Endodermal cell (in vitro differentiated cells): ENCODE data around the gene NRL. TPM values are rescaled to one million over a fixed set of nuclear protein-coding genes. Genes with fewer than 3 reads are reported as not detected.

Source experiments
- DNase-seq: peaks from one replicate; pipeline ENCODE4 v3.0.0-alpha.2; 2017
- H3K27ac ChIP-seq: 2 replicates; pipeline ENCODE4 v1.5.1; 2013; ENCODE audit warnings: mild to moderate bottlenecking, low read depth, low read length, moderate library complexity
- H3K27me3 ChIP-seq: 2 replicates; pipeline ENCODE4 v1.6.1; 2013; ENCODE audit warnings: mild to moderate bottlenecking, low read length, moderate library complexity; ENCODE audit not compliant: insufficient read depth, control insufficient read depth, poor library complexity, severe bottlenecking
- H3K36me3 ChIP-seq: 2 replicates; pipeline ENCODE4 v1.7.0; 2013; ENCODE audit warnings: mild to moderate bottlenecking, low read length, moderate library complexity; ENCODE audit not compliant: control insufficient read depth, insufficient read depth
- H3K4me1 ChIP-seq: one replicate; pipeline ENCODE4 v1.7.0; 2013; ENCODE audit warnings: low read length; ENCODE audit not compliant: control insufficient read depth, insufficient read depth
- H3K4me3 ChIP-seq: 2 replicates; pipeline ENCODE4 v1.5.1; 2013; ENCODE audit warnings: mild to moderate bottlenecking, low read length, moderate library complexity
- H3K9ac ChIP-seq: 2 replicates; pipeline ENCODE4 v1.6.1; 2013; ENCODE audit warnings: mild to moderate bottlenecking, low read length, moderate library complexity; ENCODE audit not compliant: poor library complexity, severe bottlenecking; ENCODE audit errors: extremely low read depth
- H3K9me3 ChIP-seq: 2 replicates; pipeline ENCODE4 v1.6.1; 2013; ENCODE audit warnings: mild to moderate bottlenecking, low read length, moderate library complexity; ENCODE audit not compliant: control insufficient read depth
- H3K27ac Mint-ChIP-seq: 2 replicates; pipeline ENCODE4 v1.8.0; 2020; ENCODE audit warnings: mixed read lengths
- H3K27me3 Mint-ChIP-seq: 2 replicates; pipeline ENCODE4 v1.8.0; 2021; ENCODE audit warnings: mild to moderate bottlenecking, mixed read lengths; ENCODE audit not compliant: insufficient read depth
- H3K36me3 Mint-ChIP-seq: 2 replicates; pipeline ENCODE4 v1.8.0; 2020; ENCODE audit warnings: low read depth, mixed read lengths
- H3K4me1 Mint-ChIP-seq: 2 replicates; pipeline ENCODE4 v1.8.0; 2020; ENCODE audit warnings: mixed read lengths
- H3K4me3 Mint-ChIP-seq: 2 replicates; pipeline ENCODE4 v1.8.0; 2020; ENCODE audit warnings: mild to moderate bottlenecking, moderate library complexity, mixed read lengths
- H3K9me3 Mint-ChIP-seq: 2 replicates; pipeline ENCODE4 v1.8.0; 2020; ENCODE audit warnings: mild to moderate bottlenecking, mixed read lengths
- WGBS, 2 experiments: methylation state at CpG; one replicate each; pipeline versions ENCODE4 v1.1.5 to v1.1.7; 2013; ENCODE audit warnings: missing lambda C conversion rate in 2 of 2, mixed read lengths in 1 of 2; ENCODE audit not compliant: insufficient coverage in 1 of 2, insufficient read length in 1 of 2; 5-methylcytosine and 5-hydroxymethylcytosine counted together
- total RNA-seq, 2 donors: library from RNA; stranded (reverse); fragmentation: NEBNext Ultra II Directional in 1 of 2; extraction: Animal tissue kit (Norgen Biotek cat#: 25700) in 1 of 2; gene quantifications; 2 replicates in 1 of 2; 3 replicates in 1 of 2; pipeline ENCODE4 v1.2.1, GENCODE V29; 2021
- TF ChIP-seq, protein P1 (sequence below): fragments of 200-600 bp; sonication (generic); conservative IDR thresholded peaks from 2 replicates; pipeline ENCODE4 v1.5.0; 2021; ENCODE audit warnings: antibody characterized with exemption, mild to moderate bottlenecking

Gene NRL
- total RNA-seq, 2 donors from 2014 or later = 1.9 TPM

DNA sequence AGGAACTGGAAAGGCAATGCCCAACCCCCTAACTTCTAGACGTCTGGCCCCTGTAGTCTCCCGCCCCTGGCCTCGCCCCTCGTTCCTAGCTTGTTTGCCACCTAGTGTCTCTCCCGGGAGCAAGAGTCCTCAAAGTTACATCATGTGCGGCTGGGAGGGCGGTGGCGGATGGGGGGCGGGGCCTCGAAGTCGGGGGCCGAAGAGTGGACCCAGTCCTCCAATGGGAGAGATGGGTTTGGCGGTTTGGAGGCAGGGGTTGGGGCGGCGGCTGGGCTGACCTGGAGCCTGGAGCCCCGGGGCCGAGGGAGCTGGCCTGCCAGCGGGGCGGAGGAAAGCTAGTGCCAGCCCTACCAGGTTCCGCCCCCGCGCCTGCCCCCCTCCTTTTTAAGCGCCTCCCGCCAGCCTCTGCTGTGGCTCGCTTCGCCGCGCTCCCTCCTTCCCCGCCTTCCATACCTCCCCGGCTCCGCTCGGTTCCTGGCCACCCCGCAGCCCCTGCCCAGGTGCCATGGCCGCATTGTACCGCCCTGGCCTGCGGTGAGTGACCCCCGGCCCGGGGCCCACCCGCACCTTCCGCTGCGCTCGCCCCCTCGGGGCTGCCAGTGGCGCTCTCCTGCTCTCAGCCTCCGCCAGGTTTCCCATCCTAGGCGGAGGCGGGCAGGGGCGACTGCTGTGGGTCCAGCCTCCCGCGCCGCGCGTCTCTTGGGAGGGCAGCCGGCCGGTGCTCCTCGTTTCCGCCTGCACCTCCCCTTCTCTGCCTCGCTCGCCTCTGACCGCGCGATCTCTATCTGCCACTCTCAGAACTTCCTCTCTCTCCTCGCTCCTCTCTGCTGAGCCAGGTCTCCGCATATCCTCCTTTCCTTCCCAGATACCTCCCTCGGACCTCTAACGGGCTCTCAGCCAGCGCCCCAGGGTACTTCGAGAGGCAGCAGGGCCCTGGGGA lies 20.6 kb downstream of the NRL start, which contains the start of gene PCK2:
Gene PCK2, plus strand, starts transcription at position 411 of the 940 bp plus-strand sequence. Its CDS starts 95 bp downstream, at position 506.
- Histone ChIP-seq H3K4me1 (no peaks in the 10 kb centered on the region), H3K4me3 (peak within 1 kb of the TSS; percentile 87), H3K27ac (peak within 1 kb of the TSS; percentile 29), H3K36me3 (no peaks in the 10 kb centered on the region), H3K9me3 (no peaks in the 10 kb centered on the region), H3K9ac (peak within 1 kb of the TSS; percentile 78), H3K27me3 (no peaks in the 10 kb centered on the region)
- H3K27ac Mint-ChIP-seq = peak within 1 kb of the TSS; percentile 93
- peaks cover 13% of the 10 kb centered on the region for H3K27me3 Mint-ChIP-seq
- H3K36me3 Mint-ChIP-seq = peaks cover 11% of the 10 kb centered on the region
- WGBS, 2 experiments = 1 to 2% methylated on average over 34 to 68 of the region's 68 CpGs
- peak; percentile 99 for DNase-seq
- H3K9me3 Mint-ChIP-seq = no peaks in the 10 kb centered on the region
- TF ChIP-seq, protein P1, sequence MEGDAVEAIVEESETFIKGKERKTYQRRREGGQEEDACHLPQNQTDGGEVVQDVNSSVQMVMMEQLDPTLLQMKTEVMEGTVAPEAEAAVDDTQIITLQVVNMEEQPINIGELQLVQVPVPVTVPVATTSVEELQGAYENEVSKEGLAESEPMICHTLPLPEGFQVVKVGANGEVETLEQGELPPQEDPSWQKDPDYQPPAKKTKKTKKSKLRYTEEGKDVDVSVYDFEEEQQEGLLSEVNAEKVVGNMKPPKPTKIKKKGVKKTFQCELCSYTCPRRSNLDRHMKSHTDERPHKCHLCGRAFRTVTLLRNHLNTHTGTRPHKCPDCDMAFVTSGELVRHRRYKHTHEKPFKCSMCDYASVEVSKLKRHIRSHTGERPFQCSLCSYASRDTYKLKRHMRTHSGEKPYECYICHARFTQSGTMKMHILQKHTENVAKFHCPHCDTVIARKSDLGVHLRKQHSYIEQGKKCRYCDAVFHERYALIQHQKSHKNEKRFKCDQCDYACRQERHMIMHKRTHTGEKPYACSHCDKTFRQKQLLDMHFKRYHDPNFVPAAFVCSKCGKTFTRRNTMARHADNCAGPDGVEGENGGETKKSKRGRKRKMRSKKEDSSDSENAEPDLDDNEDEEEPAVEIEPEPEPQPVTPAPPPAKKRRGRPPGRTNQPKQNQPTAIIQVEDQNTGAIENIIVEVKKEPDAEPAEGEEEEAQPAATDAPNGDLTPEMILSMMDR = peak; percentile 27
- peaks cover 32% of the 10 kb centered on the region for H3K4me1 Mint-ChIP-seq
- H3K4me3 Mint-ChIP-seq = peak within 1 kb of the TSS; percentile 90

DNA sequence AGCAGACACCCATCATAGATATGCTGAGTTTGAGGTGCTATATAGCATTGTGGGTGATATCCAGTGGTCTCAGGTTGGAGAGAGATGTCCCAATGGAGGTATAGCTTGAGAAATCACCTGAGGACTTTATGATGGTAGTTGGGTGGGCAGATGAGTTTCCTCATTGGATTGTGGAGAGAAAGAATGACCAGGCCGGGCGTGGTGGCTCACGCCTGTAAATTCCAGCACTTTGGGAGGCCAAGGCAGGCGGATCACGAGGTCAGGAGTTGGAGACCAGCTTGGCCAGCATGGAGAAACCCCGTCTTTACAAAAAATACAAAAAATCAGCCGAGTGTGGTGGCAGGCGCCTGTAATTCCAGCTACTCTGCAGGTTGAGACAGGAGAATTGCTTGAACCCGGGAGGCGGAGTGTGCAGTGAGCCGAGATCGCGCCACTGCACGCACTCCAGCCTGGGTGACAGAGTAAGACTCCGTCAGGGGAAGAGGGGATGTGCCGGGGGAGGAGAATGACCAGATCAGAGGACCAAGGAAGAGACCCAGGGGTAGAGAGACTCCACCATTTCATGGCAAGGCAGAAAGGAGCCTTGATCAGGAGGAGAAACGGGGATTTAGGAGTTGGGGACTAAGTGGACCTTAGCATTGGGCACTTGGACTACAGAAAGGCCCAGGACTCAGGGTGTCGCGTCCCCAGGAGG lies 21.4 kb downstream of the NRL start:
- Histone ChIP-seq H3K9me3 (no peaks in the 10 kb centered on the region), H3K27me3 (no peaks in the 10 kb centered on the region), H3K9ac (no peak overlapping the region), H3K4me1 (no peaks in the 10 kb centered on the region), H3K4me3 (no peak overlapping the region), H3K36me3 (no peaks in the 10 kb centered on the region), H3K27ac (no peak overlapping the region)
- Mint-ChIP-seq H3K27ac (peak overlapping the region; percentile 92), H3K27me3 (peaks cover 13% of the 10 kb centered on the region), H3K4me1 (peaks cover 32% of the 10 kb centered on the region), H3K4me3 (peak overlapping the region; percentile 90), H3K36me3 (peaks cover 11% of the 10 kb centered on the region), H3K9me3 (no peaks in the 10 kb centered on the region)
- no peak for DNase-seq
- WGBS, 2 experiments = 84 to 85% methylated on average over 14 to 19 of the region's 19 CpGs
- TF ChIP-seq, protein P1 = no peak

DNA sequence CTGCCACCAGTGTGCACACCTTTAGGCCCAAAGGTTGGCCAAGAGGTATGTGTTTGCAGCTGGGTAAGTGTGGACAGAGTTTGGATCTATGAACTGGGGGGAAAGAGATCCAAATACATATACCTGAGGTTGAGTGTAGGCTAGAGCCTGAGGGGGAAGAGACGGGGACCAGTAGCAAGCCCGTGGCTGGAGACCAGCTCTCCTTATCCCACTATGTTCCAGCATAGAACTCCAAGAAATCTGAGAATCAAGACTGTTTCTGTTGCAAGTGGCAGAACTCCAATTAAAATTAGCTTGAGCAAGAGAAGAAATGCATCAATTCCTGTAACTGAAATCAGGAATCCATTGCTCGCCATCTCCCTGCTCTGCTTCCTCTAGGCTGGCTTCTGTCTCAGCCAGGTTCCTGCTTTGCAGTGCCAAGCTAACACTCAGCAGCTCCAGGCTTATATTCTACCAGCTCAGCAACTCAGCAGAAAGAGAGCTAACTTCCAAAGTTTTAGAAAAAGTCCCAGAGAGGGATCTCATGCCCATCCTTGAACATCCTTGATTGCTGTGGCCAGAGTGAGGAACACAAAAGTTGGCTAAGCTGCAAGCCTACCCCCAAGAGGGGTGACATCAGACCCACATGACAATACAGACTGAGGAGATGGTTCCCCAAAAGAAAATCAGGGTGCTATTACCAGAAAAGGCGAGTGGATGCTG lies 22.1 kb downstream of the NRL start:
- Histone ChIP-seq H3K36me3 (no peaks in the 10 kb centered on the region), H3K9ac (no peak overlapping the region), H3K4me3 (no peak overlapping the region), H3K9me3 (no peaks in the 10 kb centered on the region), H3K27ac (no peak overlapping the region), H3K27me3 (no peaks in the 10 kb centered on the region), H3K4me1 (no peaks in the 10 kb centered on the region)
- TF ChIP-seq, protein P1 = no peak
- WGBS, 2 experiments = 94 to 96% methylated on average over 2 to 4 of the region's 4 CpGs
- H3K27ac Mint-ChIP-seq = no peak overlapping the region
- peaks cover 11% of the 10 kb centered on the region for H3K36me3 Mint-ChIP-seq
- peaks cover 32% of the 10 kb centered on the region for H3K4me1 Mint-ChIP-seq
- no peak for DNase-seq
- peaks cover 13% of the 10 kb centered on the region for H3K27me3 Mint-ChIP-seq
- peak overlapping the region; percentile 90 for H3K4me3 Mint-ChIP-seq
- H3K9me3 Mint-ChIP-seq = no peaks in the 10 kb centered on the region
